GM12892 (cell line): ENCODE measurements around the gene CGNL1.

Experiments used
- DNase-seq: peaks from one replicate; pipeline ENCODE4 v3.0.0; 2011; ENCODE audit not compliant: insufficient read length
- FAIRE-seq: peaks from 2 replicates; lab custom pipeline; 2011; peaks lifted over from hg19 to GRCh38; lab: Jason Lieb, UNC
- POLR2A ChIP-seq: IDR thresholded peaks from 2 replicates; pipeline ENCODE4 v1.6.1; 2011; ENCODE audit warnings: low read depth, low read length, control low read depth
- POLR2AphosphoS5 ChIP-seq: IDR thresholded peaks from 2 replicates; pipeline ENCODE4 v1.6.1; 2011; ENCODE audit warnings: low read depth, low read length, control low read depth
- TAF1 ChIP-seq: IDR thresholded peaks from 2 replicates; pipeline ENCODE4 v1.6.1; 2011; ENCODE audit warnings: low read depth, mild to moderate bottlenecking, control low read depth, low read length, borderline replicate concordance

The CGNL1 gene

DNA sequence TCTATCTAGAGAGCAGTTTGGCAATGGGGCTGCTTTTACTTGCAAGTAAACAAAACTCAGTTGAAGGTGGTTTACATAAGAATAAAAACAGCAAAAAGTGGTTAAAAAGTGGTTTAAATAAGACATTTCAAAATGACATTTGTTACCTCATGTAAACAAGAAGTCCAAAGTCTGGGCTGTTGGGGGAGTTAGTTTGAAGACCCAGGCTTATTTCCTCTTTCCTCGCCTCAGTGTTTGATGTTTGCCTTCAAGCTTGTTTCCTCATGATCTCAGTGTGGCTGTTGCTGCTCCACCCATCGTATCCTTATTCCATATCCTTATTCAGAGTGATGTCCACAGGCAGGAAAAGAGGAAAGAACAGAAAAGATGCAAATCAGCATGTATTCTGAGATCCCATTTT, 15.2 kb downstream of the CGNL1 start:
- TF ChIP-seq POLR2A = no peak
- no peak for TF ChIP-seq TAF1
- no peak for TF ChIP-seq POLR2AphosphoS5
- no peak for FAIRE-seq
- no peak for DNase-seq

DNA sequence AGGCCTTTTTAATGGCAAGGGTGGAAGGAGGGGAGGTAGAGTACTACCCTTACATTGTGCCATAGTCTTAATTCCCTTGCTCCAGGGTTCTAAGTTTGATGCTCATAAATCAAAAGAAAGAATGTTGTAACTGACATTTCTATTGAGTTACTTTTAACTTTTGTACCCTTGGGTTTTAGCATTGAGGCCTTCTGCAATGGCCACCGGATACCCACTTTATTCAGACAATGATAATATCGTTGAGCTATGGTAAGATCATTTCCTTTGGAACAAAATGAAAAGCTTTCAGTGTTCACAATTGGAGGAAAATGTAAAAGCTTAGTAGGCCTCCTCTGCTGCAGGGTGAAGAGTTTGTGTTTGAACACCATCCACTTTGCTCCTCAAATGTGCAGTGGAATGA, 16.8 kb downstream of the CGNL1 start:
- DNase-seq (no peak), FAIRE-seq (no peak)
- no peak for TF ChIP-seq POLR2AphosphoS5
- TF ChIP-seq POLR2A = no peak
- TF ChIP-seq TAF1 = no peak

DNA sequence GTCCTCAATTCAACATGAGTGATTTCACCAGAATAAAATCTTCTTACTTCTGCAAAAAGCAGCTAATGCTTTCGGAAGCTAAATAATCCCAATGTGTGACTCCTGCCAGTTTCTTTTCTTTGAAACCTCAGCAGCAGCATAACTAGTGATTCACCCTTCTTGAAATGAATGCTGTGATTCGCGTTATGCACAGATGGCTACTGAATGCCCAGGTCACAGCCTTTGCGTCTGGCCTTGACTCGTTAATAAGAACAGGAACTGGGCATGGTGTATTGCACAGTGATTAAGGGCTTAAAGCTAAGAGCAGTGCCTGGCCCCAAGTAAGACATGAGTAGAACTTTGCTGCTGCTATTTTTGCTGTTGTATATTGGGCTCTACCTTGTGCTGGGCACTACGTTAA, 19.0 kb downstream of the CGNL1 start:
- DNase-seq (no peak), FAIRE-seq (no peak)

DNA sequence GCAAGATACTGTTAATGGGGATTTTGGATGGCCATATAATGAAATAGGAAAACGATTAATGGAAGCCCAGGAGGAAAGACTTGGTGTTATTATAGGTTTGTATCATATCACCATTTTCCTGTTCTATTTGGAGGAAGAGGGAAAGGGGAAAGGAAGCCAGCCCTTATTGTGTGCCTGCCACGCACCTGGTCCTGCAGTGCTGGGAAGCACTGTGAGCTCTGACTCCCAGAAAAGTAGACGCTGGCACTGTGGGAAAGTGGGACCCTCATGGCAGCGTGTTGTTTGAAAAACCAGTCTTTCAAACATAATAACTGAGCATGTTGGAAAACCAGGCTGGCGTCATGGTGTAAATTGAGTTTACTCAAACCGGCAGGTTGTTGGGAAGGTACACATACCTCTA, 22.0 kb downstream of the CGNL1 start:
- DNase-seq = no peak
- FAIRE-seq = no peak
- TF ChIP-seq POLR2A (no peak), POLR2AphosphoS5 (no peak), TAF1 (no peak)

More for the DNA sequence above, 19.0 kb downstream of the CGNL1 start:
- TF ChIP-seq POLR2AphosphoS5 = no peak
- no peak for TF ChIP-seq POLR2A
- no peak for TF ChIP-seq TAF1

DNA sequence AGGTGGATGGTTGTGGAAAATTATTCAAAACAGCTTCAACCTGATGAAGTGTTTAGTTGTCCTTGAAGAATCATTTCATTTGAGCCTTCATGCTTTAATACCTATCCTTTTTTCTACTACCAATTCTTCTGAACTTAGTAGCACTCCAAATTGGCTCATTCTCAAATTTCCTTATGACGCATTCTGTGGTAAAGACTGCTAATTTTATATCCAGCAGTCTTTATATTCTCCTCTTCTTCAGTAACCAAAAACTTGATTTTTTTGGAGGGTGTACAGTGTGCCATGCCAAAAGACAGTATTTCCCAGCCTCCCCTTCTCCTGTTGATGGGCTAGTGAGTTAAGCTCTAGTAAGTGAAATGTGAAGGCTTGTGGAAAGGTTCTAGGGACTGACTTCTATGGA, 25.2 kb downstream of the CGNL1 start:
- FAIRE-seq (no peak), DNase-seq (no peak)
- TF ChIP-seq POLR2AphosphoS5 (no peak), POLR2A (no peak), TAF1 (no peak)

DNA sequence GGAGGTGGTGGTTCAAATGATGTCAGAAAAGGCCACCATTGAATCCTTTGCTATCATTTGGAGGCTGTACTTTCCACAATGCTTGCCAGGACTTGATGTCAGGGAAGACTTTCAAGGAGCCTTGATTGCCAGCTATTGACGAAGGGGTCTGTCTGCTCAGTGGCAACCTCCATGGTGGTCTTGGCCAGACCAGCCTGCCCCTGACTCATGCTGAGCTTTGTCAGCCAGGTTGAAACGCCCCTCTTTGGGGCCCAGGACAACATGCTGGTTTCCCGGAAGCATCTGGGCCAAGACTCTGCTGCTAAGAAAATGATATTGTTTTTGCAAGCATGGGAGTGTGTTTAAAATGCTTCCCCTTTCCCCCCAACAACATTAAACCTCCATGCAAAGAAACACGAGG, 26.7 kb downstream of the CGNL1 start:
- FAIRE-seq = no peak
- TF ChIP-seq POLR2AphosphoS5 (no peak), TAF1 (no peak), POLR2A (no peak)
- DNase-seq = no peak

DNA sequence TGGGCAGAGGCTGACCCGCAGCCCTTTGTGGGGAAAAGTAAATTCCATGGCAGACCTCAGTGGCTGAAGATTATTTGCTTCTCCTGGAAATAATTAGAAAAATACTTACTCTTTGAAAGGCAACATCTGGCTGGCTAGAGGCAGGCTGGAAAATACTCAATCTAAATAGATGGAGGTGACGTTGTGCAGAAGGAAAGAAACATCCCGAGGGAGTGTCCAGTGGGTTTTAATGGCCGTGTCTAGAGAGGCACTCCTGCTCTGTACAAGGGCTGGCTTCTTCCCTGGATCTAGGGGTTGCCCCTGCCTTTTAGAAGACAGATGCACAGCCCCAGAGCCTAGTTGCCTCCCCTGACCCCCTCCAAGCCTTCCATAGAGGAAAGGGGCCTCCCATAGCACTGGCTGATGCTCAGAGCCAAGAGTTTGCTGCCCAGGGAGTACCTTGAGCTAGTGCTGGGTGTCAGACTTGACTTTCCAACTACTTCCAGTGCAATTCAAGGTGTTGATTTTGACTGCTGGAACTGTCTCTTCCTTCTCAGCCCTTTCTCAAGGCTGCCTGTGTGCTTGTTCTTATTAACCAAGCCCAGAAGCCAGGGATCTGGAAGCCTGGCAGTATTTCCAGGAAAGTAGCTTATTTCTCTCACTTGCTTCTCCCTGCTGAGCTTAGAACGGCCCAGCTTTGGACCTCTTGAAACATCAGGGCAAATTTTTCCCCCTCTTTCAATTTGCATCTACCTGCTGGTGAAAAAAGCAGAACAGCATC, 27.4 kb downstream of the CGNL1 start:
- DNase-seq = no peak
- TF ChIP-seq POLR2AphosphoS5 = no peak
- no peak for TF ChIP-seq TAF1
- no peak for TF ChIP-seq POLR2A
- FAIRE-seq = no peak

DNA sequence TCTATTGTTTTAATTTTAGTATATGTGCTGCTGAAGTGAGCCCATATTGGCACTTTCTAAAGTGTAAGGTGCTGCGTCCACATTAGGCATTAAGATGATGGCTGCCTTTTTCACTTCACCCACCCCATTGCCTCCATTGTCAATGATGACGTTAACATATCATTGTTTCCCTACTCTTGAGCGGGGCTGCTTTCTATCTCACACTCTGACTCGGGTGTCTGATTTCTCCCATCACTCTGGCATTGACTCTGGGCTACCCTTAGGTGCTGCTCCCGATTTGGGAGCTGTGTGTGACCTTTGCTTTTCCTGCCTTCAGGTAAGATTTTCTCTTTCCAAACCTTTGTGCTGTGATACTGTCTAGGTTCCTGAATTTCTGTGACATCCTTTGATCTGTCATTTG, 28.8 kb downstream of the CGNL1 start:
- FAIRE-seq = no peak
- no peak for DNase-seq
- TF ChIP-seq TAF1 (no peak), POLR2A (no peak), POLR2AphosphoS5 (no peak)

DNA sequence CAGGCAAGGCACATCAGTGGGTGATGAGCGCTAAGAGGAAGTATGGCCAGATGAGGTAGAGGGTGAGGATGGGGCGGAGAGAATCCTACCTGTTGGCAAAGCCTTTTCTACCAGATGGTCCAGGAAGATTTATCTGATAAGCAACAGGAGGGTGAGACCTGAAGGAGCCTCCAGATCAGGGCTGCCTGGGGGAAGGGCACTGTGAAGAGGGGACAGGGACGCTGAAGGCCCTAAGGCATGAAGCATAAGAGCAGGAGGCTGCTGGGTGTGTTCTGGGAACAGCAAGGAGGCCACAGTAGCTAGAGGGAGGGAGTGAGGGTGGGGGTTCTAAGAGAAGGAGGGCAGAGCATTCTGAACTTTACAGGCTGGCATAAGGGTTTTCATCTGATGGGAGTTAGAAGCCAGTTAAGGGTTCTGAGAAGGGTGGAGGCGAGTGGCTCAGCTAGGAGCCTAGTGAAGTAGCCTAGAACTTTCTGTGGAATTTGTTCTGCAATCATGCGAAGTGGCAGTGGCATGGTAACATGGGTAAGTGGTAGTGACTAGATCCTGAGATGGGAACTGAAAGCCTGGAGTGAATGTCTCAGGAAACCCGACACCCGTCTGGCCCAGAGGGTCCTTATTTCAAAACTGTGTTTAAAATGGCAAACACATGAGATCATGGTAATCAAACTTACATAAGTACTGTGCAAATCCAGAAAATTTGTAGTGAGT, 29.9 kb downstream of the CGNL1 start:
- DNase-seq (no peak), FAIRE-seq (no peak)
- TF ChIP-seq POLR2A (no peak), TAF1 (no peak), POLR2AphosphoS5 (no peak)

DNA sequence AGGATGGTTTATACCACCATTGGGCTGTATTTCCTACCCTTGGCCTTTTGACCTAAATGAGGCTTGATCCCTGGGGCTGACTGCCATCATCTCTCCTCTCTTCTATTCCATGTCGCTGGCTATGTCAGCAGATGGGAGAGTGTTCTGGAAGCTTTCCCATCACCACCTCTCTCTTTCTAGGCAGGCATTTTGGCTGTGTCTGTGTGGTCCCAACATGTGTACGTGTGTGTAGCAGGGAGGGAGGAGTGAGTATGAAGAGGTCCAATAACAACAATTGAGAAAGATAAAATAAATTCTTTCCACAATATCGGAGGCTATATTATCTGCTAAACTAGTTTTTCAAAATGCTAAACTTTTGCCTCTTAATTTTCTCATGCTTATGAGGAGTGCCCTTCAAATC, 34.1 kb downstream of the CGNL1 start:
- TF ChIP-seq POLR2A = no peak
- TF ChIP-seq TAF1 = no peak
- no peak for TF ChIP-seq POLR2AphosphoS5
- FAIRE-seq = no peak
- DNase-seq = no peak

DNA sequence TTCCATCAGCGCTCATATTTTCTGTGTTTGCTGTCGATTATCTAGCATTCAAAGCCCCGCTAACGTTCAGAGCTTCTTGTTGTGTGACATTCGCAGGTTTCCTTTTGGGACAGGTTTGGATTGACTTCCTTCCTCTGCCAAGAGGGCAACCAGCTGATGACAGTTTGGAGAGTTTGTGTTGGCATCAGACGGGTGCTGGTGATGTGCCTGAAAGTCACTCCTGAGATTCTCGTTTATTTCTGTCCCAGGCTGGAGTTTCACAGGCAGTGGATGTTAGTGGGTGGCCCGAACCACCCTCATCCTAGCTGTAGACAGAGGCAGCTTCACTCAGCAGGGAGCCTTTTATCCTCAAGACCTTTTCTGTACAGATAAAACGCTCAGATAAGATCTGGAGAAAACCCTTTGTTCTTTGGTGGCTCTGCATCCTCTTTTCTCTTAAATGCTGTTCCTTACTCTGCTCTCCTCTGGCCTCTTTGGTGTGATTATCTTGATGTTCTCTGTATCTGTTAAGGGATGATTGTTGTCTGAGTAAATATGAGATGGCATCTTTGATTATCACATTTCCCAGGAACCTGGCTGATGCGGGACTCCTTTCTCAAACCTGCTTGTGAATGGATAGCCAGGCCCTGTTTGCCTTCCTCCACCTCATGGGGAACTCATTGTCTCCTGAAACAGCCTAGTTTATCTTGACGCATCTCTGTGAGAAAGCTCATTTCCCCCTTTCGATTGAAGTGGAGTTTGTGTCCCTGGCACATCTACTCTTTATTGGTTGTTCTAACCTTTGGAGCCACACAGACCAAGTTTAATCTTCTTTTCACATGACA, 35.9 kb downstream of the CGNL1 start:
- FAIRE-seq (no peak), DNase-seq (no peak)
- no peak for TF ChIP-seq TAF1

DNA sequence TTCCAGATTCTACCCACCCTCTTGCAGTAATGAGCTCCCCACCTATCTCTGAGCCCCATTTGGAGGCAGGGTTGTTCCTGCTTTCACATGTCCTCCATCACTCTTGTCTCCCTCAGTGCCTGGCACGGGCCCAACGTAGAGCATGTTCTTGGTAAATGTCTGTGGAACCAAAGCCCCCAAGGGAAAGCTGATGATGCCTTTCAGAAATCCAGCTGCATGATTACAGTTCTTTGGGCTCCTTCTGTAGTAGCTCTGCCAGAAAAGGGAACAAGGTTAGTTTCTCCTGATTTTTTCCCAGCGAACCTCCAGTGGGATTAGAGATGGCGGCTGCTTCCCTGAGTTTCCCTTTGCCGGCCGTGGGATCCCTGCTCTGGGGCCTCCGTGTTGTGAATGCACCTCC, 39.3 kb downstream of the CGNL1 start:
- no peak for DNase-seq
- TF ChIP-seq POLR2AphosphoS5 = no peak
- TF ChIP-seq POLR2A = no peak
- TF ChIP-seq TAF1 = no peak
- FAIRE-seq = no peak
